ENCODE data around the gene SNX3.
"Not testable (repeated sequence)": the region's sequence is repeated elsewhere in the genome, so short reads cannot be mapped to it uniquely, and the experiment has no call there.

The SNX3 gene

GRCh38 chr6:108251252-108251651 is 9.6 kb downstream of the SNX3 start:
- no peak for TF ChIP-seq EZH2 (IDR thresholded peaks at IDR 0.05; ENCODE audit: borderline replicate concordance, low read depth, low read length, severe bottlenecking)
- TF ChIP-seq CTCF (IDR thresholded peaks at IDR 0.05; ENCODE audit: borderline replicate concordance, extremely low read depth, low read length, poor library complexity, severe bottlenecking), result no peak
- Histone ChIP-seq H3K36me3 (ENCODE audit: insufficient read depth, low read length) (peaks cover 26% of the 10 kb centered on the region), H2AFZ (ENCODE audit: low read depth, low read length) (no peak overlapping the region), H3K27me3 (ENCODE audit: insufficient read depth, low read length, poor library complexity) (no peaks in the 10 kb centered on the region), H3K79me2 (ENCODE audit: insufficient read depth, low read length) (peaks cover 99% of the 10 kb centered on the region), H3K4me2 (ENCODE audit: insufficient read depth, low read length) (no peak overlapping the region), H4K20me1 (ENCODE audit: insufficient read depth, low read length) (peaks cover 42% of the 10 kb centered on the region), H3K4me3 (ENCODE audit: low read depth in 1 of 2, low read length in 2 of 2) (no peak overlapping the region), H3K4me1 (ENCODE audit: insufficient read depth, low read length) (peaks cover 21% of the 10 kb centered on the region), H3K9me3 (ENCODE audit: insufficient read depth, low read length, severe bottlenecking) (no peaks in the 10 kb centered on the region), H3K9ac (ENCODE audit: low read depth, low read length) (no peak overlapping the region), H3K27ac (ENCODE audit: low read length) (0 out of 2 replicates have a peak overlapping the region, but pooled peaks have one; percentile 7)
- DNase-seq, result no peak
- ATAC-seq (ENCODE audit: insufficient read depth, low read depth), result peak; percentile 86

- Histone ChIP-seq H3K27me3 (ENCODE audit: insufficient read depth, low read length, poor library complexity) (no peaks in the 10 kb centered on the region), H3K36me3 (ENCODE audit: insufficient read depth, low read length) (peaks cover 19% of the 10 kb centered on the region), H3K27ac (ENCODE audit: low read length) (no peak overlapping the region), H3K79me2 (ENCODE audit: insufficient read depth, low read length) (peaks cover 97% of the 10 kb centered on the region), H3K9ac (ENCODE audit: low read depth, low read length) (no peak overlapping the region), H2AFZ (ENCODE audit: low read depth, low read length) (no peak overlapping the region), H4K20me1 (ENCODE audit: insufficient read depth, low read length) (peaks cover 39% of the 10 kb centered on the region; the same call in 1 of the 2 replicates), H3K4me3 (ENCODE audit: low read depth in 1 of 2, low read length in 2 of 2) (no peak overlapping the region), H3K4me2 (ENCODE audit: insufficient read depth, low read length) (no peak overlapping the region), H3K9me3 (ENCODE audit: insufficient read depth, low read length, severe bottlenecking) (no peaks in the 10 kb centered on the region), H3K4me1 (ENCODE audit: insufficient read depth, low read length) (peaks cover 21% of the 10 kb centered on the region)
- ATAC-seq (ENCODE audit: insufficient read depth, low read depth) (no peak), DNase-seq (no peak)
- TF ChIP-seq CTCF (IDR thresholded peaks at IDR 0.05; ENCODE audit: borderline replicate concordance, extremely low read depth, low read length, poor library complexity, severe bottlenecking), result peak; percentile 39
- TF ChIP-seq EZH2 (IDR thresholded peaks at IDR 0.05; ENCODE audit: borderline replicate concordance, low read depth, low read length, severe bottlenecking), result no peak
Observed at GRCh38 chr6:108250240-108250866, 10.5 kb downstream of the SNX3 start.

GRCh38 chr6:108247965-108248536 is 12.8 kb downstream of the SNX3 start:
- H3K27ac ChIP-seq (ENCODE audit: low read length), result no peak overlapping the region
- peaks cover 21% of the 10 kb centered on the region for H3K36me3 ChIP-seq (ENCODE audit: insufficient read depth, low read length)
- H3K4me2 ChIP-seq (ENCODE audit: insufficient read depth, low read length), result no peak overlapping the region
- peaks cover 21% of the 10 kb centered on the region for H3K4me1 ChIP-seq (ENCODE audit: insufficient read depth, low read length)
- DNase-seq, result no peak
- H2AFZ ChIP-seq (ENCODE audit: low read depth, low read length), result no peak overlapping the region
- ATAC-seq (ENCODE audit: insufficient read depth, low read depth), result no peak
- no peaks in the 10 kb centered on the region for H3K9me3 ChIP-seq (ENCODE audit: insufficient read depth, low read length, severe bottlenecking)
- H3K9ac ChIP-seq (ENCODE audit: low read depth, low read length), result no peak overlapping the region
- H3K4me3 ChIP-seq (ENCODE audit: low read depth in 1 of 2, low read length in 2 of 2), result no peak overlapping the region
- H4K20me1 ChIP-seq (ENCODE audit: insufficient read depth, low read length), result peaks cover 36% of the 10 kb centered on the region; the same call in 1 of the 2 replicates
- no peaks in the 10 kb centered on the region for H3K27me3 ChIP-seq (ENCODE audit: insufficient read depth, low read length, poor library complexity)
- H3K79me2 ChIP-seq (ENCODE audit: insufficient read depth, low read length), result peaks cover 96% of the 10 kb centered on the region
- TF ChIP-seq EZH2 (IDR thresholded peaks at IDR 0.05; ENCODE audit: borderline replicate concordance, low read depth, low read length, severe bottlenecking), result no peak
- TF ChIP-seq CTCF (IDR thresholded peaks at IDR 0.05; ENCODE audit: borderline replicate concordance, extremely low read depth, low read length, poor library complexity, severe bottlenecking), result no peak

GRCh38 chr6:108245095-108245494 is 15.7 kb downstream of the SNX3 start:
- not testable (repeated sequence) for H3K9me3 ChIP-seq (ENCODE audit: insufficient read depth, low read length, severe bottlenecking); H3K4me2 ChIP-seq (ENCODE audit: insufficient read depth, low read length); H3K27ac ChIP-seq (ENCODE audit: low read length); H2AFZ ChIP-seq (ENCODE audit: low read depth, low read length); H3K27me3 ChIP-seq (ENCODE audit: insufficient read depth, low read length, poor library complexity); H3K4me1 ChIP-seq (ENCODE audit: insufficient read depth, low read length); DNase-seq; ATAC-seq (ENCODE audit: insufficient read depth, low read depth); H3K4me3 ChIP-seq (ENCODE audit: low read depth in 1 of 2, low read length in 2 of 2); H3K9ac ChIP-seq (ENCODE audit: low read depth, low read length)
- Histone ChIP-seq H3K36me3 (ENCODE audit: insufficient read depth, low read length) (peaks cover 27% of the 10 kb centered on the region), H3K79me2 (ENCODE audit: insufficient read depth, low read length) (peaks cover 96% of the 10 kb centered on the region), H4K20me1 (ENCODE audit: insufficient read depth, low read length) (peaks cover 30% of the 10 kb centered on the region; the same call in 1 of the 2 replicates)

Data from DND-41 (cell line).